HepG2 (cell line): ENCODE results near the gene RCCD1. TPM values are rescaled to one million over a fixed set of nuclear protein-coding genes. Genes with fewer than 3 reads are reported as not detected.
A peak's percentile ranks its signal among the peaks of the same experiment; 100 is the strongest.
"Not testable (repeated sequence)": the region's sequence is repeated elsewhere in the genome, so short reads cannot be mapped to it uniquely, and the experiment has no call there.

Source experiments
- ATAC-seq: fragments of 200-7000 bp; cut with Tn5 transposase; 3 replicates; pipeline ENCODE4 v1.9.1; 2020; ENCODE audit warnings: mild to moderate bottlenecking, moderate library complexity
- BruUV-seq: library from RNA; stranded (reverse); fragments of 400-500 nt; replicated peaks from 2 replicates; lab custom pipeline; 2021; lab: Mats Ljungman, UMichigan
- CTCF ChIA-PET: fragments of 300-600 bp; formaldehyde crosslinking; extraction: SDS; loops from one replicate; lab custom pipeline; 2021; ENCODE audit warnings: low total read pairs, inconsistent platforms, low intra/inter-chr PET ratio; lab: Yijun Ruan, JAX
- POLR2A ChIA-PET: fragments of 350-600 bp; sonication (Branson Sonifier 250); formaldehyde crosslinking; loops from one replicate; lab custom pipeline; 2020; ENCODE audit warnings: antibody characterized with exemption, inconsistent platforms; lab: Yijun Ruan, JAX
- DNase-seq: peaks from one replicate; pipeline ENCODE4 v3.0.0-alpha.2; 2015; ENCODE audit warnings: low spot score
- FAIRE-seq: peaks from 3 replicates; lab custom pipeline; 2011; peaks lifted over from hg19 to GRCh38; lab: Jason Lieb, UNC
- H2AFZ ChIP-seq: one replicate; pipeline ENCODE4 v1.6.1; 2011; ENCODE audit warnings: low read length, inconsistent platforms
- H3K27ac ChIP-seq: fragments of 300-600 bp; 3 replicates; pipeline ENCODE4 v1.8.0; 2011; ENCODE audit warnings: mixed run types, mild to moderate bottlenecking, mixed read lengths, low read length, inconsistent platforms; ENCODE audit not compliant: insufficient read depth; ENCODE audit errors: extremely low read length
- H3K27me3 ChIP-seq, 2 experiments: fragments of 200-600 bp in 1 of 2; 2 replicates in 1 of 2; 3 replicates in 1 of 2; pipeline versions ENCODE4 v1.6.0 to v1.8.0; 2011; ENCODE audit warnings: low read length in 2 of 2, mild to moderate bottlenecking in 2 of 2, moderate library complexity in 2 of 2, inconsistent platforms in 1 of 2; ENCODE audit not compliant: insufficient read depth in 2 of 2, control insufficient read depth in 1 of 2
- H3K36me3 ChIP-seq, 2 experiments: fragments of 200-600 bp in 1 of 2; replicated peaks in 1 of 2; 2 replicates in 1 of 2; 3 replicates in 1 of 2; pipeline versions ENCODE4 v1.5.1 to v1.8.0; 2011; ENCODE audit warnings: low read length in 2 of 2, inconsistent platforms in 1 of 2; ENCODE audit not compliant: insufficient read depth in 2 of 2, control insufficient read depth in 1 of 2
- H3K4me1 ChIP-seq: 2 replicates; pipeline ENCODE4 v1.5.1; 2012; ENCODE audit warnings: low read length, inconsistent platforms; ENCODE audit not compliant: insufficient read depth
- H3K4me2 ChIP-seq: 2 replicates; pipeline ENCODE4 v1.6.0; 2011; ENCODE audit warnings: low read depth, low read length, inconsistent platforms
- H3K4me3 ChIP-seq, 3 experiments: fragments of 200-600 bp in 1 of 3; sonication (generic), shearing (Covaris generic) in 1 of 3; replicated peaks in 1 of 3; 2 replicates each; pipeline ENCODE4 v1.5.1; 2011 to 2016; ENCODE audit warnings: low read length in 3 of 3, inconsistent platforms in 2 of 3, low read depth in 2 of 3, mild to moderate bottlenecking in 2 of 3, control low read depth in 1 of 3, mixed read lengths in 1 of 3; ENCODE audit not compliant: insufficient read depth in 1 of 3
- H3K79me2 ChIP-seq: one replicate; pipeline ENCODE4 v1.6.1; 2011; ENCODE audit warnings: low read length, inconsistent platforms; ENCODE audit not compliant: insufficient read depth
- H3K9ac ChIP-seq: 2 replicates; pipeline ENCODE4 v1.6.0; 2011; ENCODE audit warnings: mild to moderate bottlenecking, low read depth, low read length, inconsistent platforms; ENCODE audit not compliant: insufficient read depth
- H3K9me3 ChIP-seq: 2 replicates; pipeline ENCODE4 v1.5.1; 2012; ENCODE audit warnings: mild to moderate bottlenecking, low read length
- H4K20me1 ChIP-seq: 2 replicates; pipeline ENCODE4 v1.6.0; 2011; ENCODE audit warnings: inconsistent platforms, mild to moderate bottlenecking, low read length, moderate library complexity; ENCODE audit not compliant: insufficient read depth
- CEBPB ChIP-seq: IDR thresholded peaks from 2 replicates; pipeline ENCODE4 v1.6.1; 2011; ENCODE audit warnings: low read depth, low read length, improper control_type of control experiment, borderline replicate concordance
- ZNF724P ChIP-seq: sonication (generic); formaldehyde crosslinking; IDR thresholded peaks from 2 replicates; pipeline ENCODE4 v1.8.0; 2022; ENCODE audit warnings: missing genetic modification reagents, borderline replicate concordance
- WGBS: methylation state at CpG from one replicate; pipeline ENCODE4 v1.1.6; 2017; ENCODE audit warnings: low lambda C conversion rate; 5-methylcytosine and 5-hydroxymethylcytosine counted together
- in situ Hi-C: cut with HindIII; loops from 2 replicates; pipeline ENCODE4 v1.10.0; 2017; ENCODE audit warnings: low pct_unique_long_range_greater_than_20kb; ENCODE audit not compliant: extremely low pct_ligation_motif_present
- intact Hi-C: fragments of 100-400 bp; cut with micrococcal nuclease; formaldehyde crosslinking; loops from one replicate; pipeline ENCODE4 v1.10.0; 2022; ENCODE audit not compliant: unreplicated experiment
- polyA plus RNA-seq, 8 experiments: library from polyadenylated mRNA; depleted of rRNA in 3 of 8; stranded (reverse) in 7 of 8; unstranded in 1 of 8; fragments of >200 nt; fragmentation: Illumina TruSeq in 4 of 8; extraction: Trizol in 4 of 8; gene quantifications; 2 replicates each; pipeline versions ENCODE4 v1.2.1 to v1.2.3, GENCODE V29; 2011 to 2016; ENCODE audit warnings: low read depth in 4 of 8, missing spikeins in 1 of 8, mixed read lengths in 1 of 8; ENCODE audit not compliant: insufficient read depth in 1 of 8
- total RNA-seq, 5 experiments: library from RNA; depleted of rRNA; stranded (reverse); fragments of >200 nt; fragmentation: Illumina TruSeq; extraction: Trizol; gene quantifications; 2 replicates each; pipeline ENCODE4 v1.2.3, GENCODE V29; 2016; ENCODE audit warnings: low read depth in 1 of 5
- TF ChIP-seq, protein P1 (sequence below): sonication (generic); formaldehyde crosslinking; IDR thresholded peaks from 2 replicates; pipeline ENCODE4 v1.5.0; 2020; ENCODE audit warnings: mild to moderate bottlenecking, missing genetic modification reagents

Gene RCCD1
- total and polyA plus RNA-seq, 2 of the 13 experiments (the other 11 are each of a cell fraction or from before 2014, with no cell fraction given): 14.1 to 15.1 TPM

DNA sequence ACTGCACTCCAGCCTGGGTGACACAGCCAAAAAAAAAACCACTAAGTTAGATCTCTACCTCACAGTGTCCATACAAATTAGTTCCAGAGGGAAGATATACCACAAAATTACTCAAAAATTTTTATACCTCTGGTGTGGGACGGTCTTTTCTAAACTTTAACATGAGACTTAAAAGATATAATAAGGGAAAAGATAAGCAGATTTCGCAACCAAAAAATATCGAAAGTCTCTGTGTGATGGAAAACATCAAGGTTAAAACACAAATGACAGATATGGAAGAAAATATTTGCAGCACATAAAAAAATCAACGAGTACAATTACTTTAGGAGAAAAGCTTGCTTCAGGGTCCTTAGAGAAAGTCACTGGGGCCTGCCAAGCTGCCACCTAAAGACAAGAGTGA lies 32.8 kb upstream of the RCCD1 start:
- H4K20me1 ChIP-seq: no peaks in the 10 kb centered on the region
- H3K27me3 ChIP-seq: no peaks in the 10 kb centered on the region
- H3K9me3 ChIP-seq: no peaks in the 10 kb centered on the region
- H3K4me1 ChIP-seq: peaks cover 16% of the 10 kb centered on the region
- in situ Hi-C loops (no loop called here), intact Hi-C loops (no loop called here)
- no peak overlapping the region for H3K4me3 ChIP-seq
- 86% methylated on average over 4 of the region's 4 CpGs for WGBS
- ChIA-PET POLR2A (interaction anchor here (4.1 kb wide), 1 partner anchor 10 kb away, joined by 24 read pairs; the partner anchor contains the start of gene HDDC3), CTCF (no interaction called here)
- ATAC-seq: no peak
- FAIRE-seq: no peak
- H3K36me3 ChIP-seq: peaks cover 18 to 44% of the 10 kb centered on the region in 2 experiments; a peak in 4 of 5 replicates
- H3K9ac ChIP-seq: no peak overlapping the region
- H3K4me2 ChIP-seq: no peak overlapping the region
- H3K79me2 ChIP-seq: no peaks in the 10 kb centered on the region
- DNase-seq: no peak
- no TSS peak for BruUV-seq
- H3K27ac ChIP-seq: no peak overlapping the region
- TF ChIP-seq CEBPB (peak; percentile 41; the same call in 1 of the 2 replicates), ZNF724P (CRISPR knock-in tag) (no peak)
- TF ChIP-seq, protein P1, sequence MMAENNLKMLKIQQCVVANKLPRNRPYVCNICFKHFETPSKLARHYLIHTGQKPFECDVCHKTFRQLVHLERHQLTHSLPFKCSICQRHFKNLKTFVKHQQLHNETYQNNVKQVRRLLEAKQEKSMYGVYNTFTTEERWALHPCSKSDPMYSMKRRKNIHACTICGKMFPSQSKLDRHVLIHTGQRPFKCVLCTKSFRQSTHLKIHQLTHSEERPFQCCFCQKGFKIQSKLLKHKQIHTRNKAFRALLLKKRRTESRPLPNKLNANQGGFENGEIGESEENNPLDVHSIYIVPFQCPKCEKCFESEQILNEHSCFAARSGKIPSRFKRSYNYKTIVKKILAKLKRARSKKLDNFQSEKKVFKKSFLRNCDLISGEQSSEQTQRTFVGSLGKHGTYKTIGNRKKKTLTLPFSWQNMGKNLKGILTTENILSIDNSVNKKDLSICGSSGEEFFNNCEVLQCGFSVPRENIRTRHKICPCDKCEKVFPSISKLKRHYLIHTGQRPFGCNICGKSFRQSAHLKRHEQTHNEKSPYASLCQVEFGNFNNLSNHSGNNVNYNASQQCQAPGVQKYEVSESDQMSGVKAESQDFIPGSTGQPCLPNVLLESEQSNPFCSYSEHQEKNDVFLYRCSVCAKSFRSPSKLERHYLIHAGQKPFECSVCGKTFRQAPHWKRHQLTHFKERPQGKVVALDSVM (CRISPR knock-in tag): no peak
- H2AFZ ChIP-seq: no peak overlapping the region

DNA sequence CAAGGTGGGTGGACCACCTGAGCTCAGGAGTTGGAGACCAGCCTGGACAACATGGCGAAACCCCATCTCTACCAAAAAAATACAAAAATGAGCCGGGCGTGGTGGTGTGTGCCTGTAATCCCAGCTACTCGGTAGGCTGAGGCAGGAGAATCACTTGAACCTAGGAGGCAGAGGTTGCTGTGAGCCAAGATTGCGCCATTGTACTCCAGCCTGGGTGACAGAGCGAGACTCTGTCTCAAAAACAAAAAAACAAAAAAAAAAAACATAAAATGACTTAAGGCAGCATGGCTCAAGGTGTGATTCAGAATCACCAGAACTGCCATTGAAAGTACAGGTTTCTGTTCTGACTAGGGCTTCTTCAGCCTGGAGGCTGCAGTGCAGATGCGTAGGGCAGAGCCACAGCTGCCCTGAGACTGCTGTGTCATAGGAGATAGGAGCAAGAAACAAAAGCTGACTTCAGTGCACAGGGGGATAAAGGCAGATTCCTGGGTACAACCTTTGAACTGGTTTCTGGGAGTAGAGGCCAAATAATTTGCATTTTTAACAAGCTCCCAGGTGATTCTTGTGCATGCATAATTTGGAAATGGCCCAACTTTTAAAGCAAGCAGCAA lies 31.9 kb upstream of the RCCD1 start:
- H3K9me3 ChIP-seq, H3K79me2 ChIP-seq, BruUV-seq, DNase-seq, H3K27me3 ChIP-seq, in situ Hi-C loops, intact Hi-C loops, H3K4me3 ChIP-seq, H2AFZ ChIP-seq, H3K9ac ChIP-seq, CTCF ChIA-PET, FAIRE-seq, H4K20me1 ChIP-seq: not testable (repeated sequence)
- ATAC-seq: peak; percentile 79
- POLR2A ChIA-PET: interaction anchor here (1.3 to 4.1 kb wide), 2 partner anchors 9 to 19 kb away, joined by 4 to 24 read pairs; partner anchors contain the start of gene HDDC3
- peaks cover 16% of the 10 kb centered on the region for H3K4me1 ChIP-seq
- H3K36me3 ChIP-seq: peaks cover 14 to 34% of the 10 kb centered on the region in 2 experiments; a peak in 3 of 5 replicates
- H3K4me2 ChIP-seq: 0 out of 2 replicates have a peak overlapping the region, but pooled peaks have one; percentile 3
- 65% methylated on average over 7 of the region's 7 CpGs for WGBS
- H3K27ac ChIP-seq: peak overlapping the region; percentile 24
